Gastrocnemius medialis (tissue), 4 donors: ENCODE measurements around the gene AATK.

Experiments used
- CTCF ChIP-seq, 5 experiments: fragments of 450-650 bp in 3 of 5; fragments of 200-600 bp in 2 of 5; sonication (generic) in 2 of 5; IDR thresholded peaks in 4 of 5; conservative IDR thresholded peaks in 1 of 5; 1 replicate in 4 of 5; 2 replicates in 1 of 5; pipeline ENCODE4 v1.5.1; 2016 to 2019; ENCODE audit warnings: antibody characterized with exemption in 5 of 5, mild to moderate bottlenecking in 3 of 5, moderate library complexity in 3 of 5
- POLR2A ChIP-seq, 2 donors: fragments of 450-650 bp; IDR thresholded peaks; one replicate each; pipeline ENCODE4 v1.6.1; 2017; ENCODE audit warnings: antibody characterized with exemption in 2 of 2, mild to moderate bottlenecking in 2 of 2, moderate library complexity in 2 of 2

- TF ChIP-seq CTCF (IDR thresholded peaks at IDR 0.05 in 4 of 5, conservative IDR thresholded peaks at IDR 0.05 in 1 of 5) = no peak
- TF ChIP-seq POLR2A (IDR thresholded peaks at IDR 0.05) = no peak
These were observed 33.9 kb downstream of the AATK start for GRCh38 chr17:81132197-81132540.
